T-cell (primary cell): ENCODE results near the gene VSIG2. TPM values are rescaled to one million over a fixed set of nuclear protein-coding genes. Genes with fewer than 3 reads are reported as not detected.
A peak's percentile ranks its signal among the peaks of the same experiment; 100 is the strongest.
"Not testable (repeated sequence)": the region's sequence is repeated elsewhere in the genome, so short reads cannot be mapped to it uniquely, and the experiment has no call there.

Experiments used
- ATAC-seq, 4 experiments: fragments of 200-7000 bp in 3 of 4; fragments of 150-1000 bp in 1 of 4; cut with Tn5 transposase; replicated peaks in 1 of 4; 1 replicate in 3 of 4; 2 replicates in 1 of 4; pipeline ENCODE4 v1.10.0; 2021; ENCODE audit warnings: moderate library complexity in 3 of 4, mild to moderate bottlenecking in 2 of 4, moderate number of reproducible peaks in 1 of 4
- CTCF ChIA-PET, 2 donors: fragments of 300-600 bp; sonication (Branson Sonifier 250); formaldehyde crosslinking; loops; one replicate each; lab custom pipeline; 2022; ENCODE audit warnings: antibody characterized with exemption in 2 of 2; lab: Charles Lee
- POLR2A ChIA-PET, 2 donors: fragments of 300-600 bp; sonication (Branson Sonifier 250); formaldehyde crosslinking; loops; one replicate each; lab custom pipeline; 2022; ENCODE audit warnings: antibody characterized with exemption in 2 of 2; lab: Charles Lee
- DNase-seq, 35 experiments: peaks; one replicate each; pipeline versions ENCODE4 v3.0.0 to v3.0.0-alpha.2; 2013 to 2023
- H3K27ac ChIP-seq: one replicate; pipeline ENCODE4 v1.5.1; 2013; ENCODE audit warnings: low read length
- H3K27me3 ChIP-seq, 2 experiments: replicated peaks in 1 of 2; 1 replicate in 1 of 2; 2 replicates in 1 of 2; pipeline versions ENCODE4 v1.6.1 to v1.7.0; 2013; ENCODE audit warnings: low read length in 1 of 2, mixed read lengths in 1 of 2; ENCODE audit not compliant: control insufficient read depth in 2 of 2, insufficient read depth in 2 of 2; ENCODE audit errors: extremely low read depth in 1 of 2
- H3K36me3 ChIP-seq, 2 donors: 1 replicate in 1 of 2; 2 replicates in 1 of 2; pipeline versions ENCODE4 v1.6.1 to v1.7.0; 2013; ENCODE audit warnings: low read length in 1 of 2; ENCODE audit not compliant: control insufficient read depth in 2 of 2, insufficient read depth in 1 of 2; ENCODE audit errors: extremely low read depth in 1 of 2
- H3K4me1 ChIP-seq, 2 experiments: 1 replicate in 1 of 2; 2 replicates in 1 of 2; pipeline versions ENCODE4 v1.6.1 to v1.7.0; 2013; ENCODE audit warnings: low read length in 2 of 2, mixed read lengths in 1 of 2; ENCODE audit not compliant: insufficient read depth in 2 of 2, control insufficient read depth in 1 of 2; ENCODE audit errors: extremely low read depth in 1 of 2
- H3K4me3 ChIP-seq, 2 donors: 1 replicate in 1 of 2; 2 replicates in 1 of 2; pipeline versions ENCODE4 v1.5.1 to v1.7.0; 2013; ENCODE audit warnings: mild to moderate bottlenecking in 2 of 2, low read length in 1 of 2, moderate library complexity in 1 of 2; ENCODE audit not compliant: control insufficient read depth in 1 of 2; ENCODE audit errors: extremely low read depth in 1 of 2
- H3K9me3 ChIP-seq: 2 replicates; pipeline ENCODE4 v1.7.0; 2013
- H3K27ac Mint-ChIP-seq, 2 donors: one replicate each; pipeline ENCODE4 v1.8.0; 2020 to 2021; ENCODE audit warnings: mild to moderate bottlenecking in 2 of 2, mixed read lengths in 2 of 2
- H3K27me3 Mint-ChIP-seq, 2 donors: one replicate each; pipeline ENCODE4 v1.8.0; 2021 to 2022; ENCODE audit warnings: mixed read lengths in 2 of 2
- H3K36me3 Mint-ChIP-seq: one replicate; pipeline ENCODE4 v1.8.0; 2021; ENCODE audit warnings: mixed read lengths
- H3K4me1 Mint-ChIP-seq, 3 donors: one replicate each; pipeline ENCODE4 v1.8.0; 2020 to 2022; ENCODE audit warnings: mixed read lengths in 3 of 3, mild to moderate bottlenecking in 1 of 3
- H3K4me3 Mint-ChIP-seq, 3 donors: one replicate each; pipeline ENCODE4 v1.8.0; 2020 to 2022; ENCODE audit warnings: mild to moderate bottlenecking in 3 of 3, mixed read lengths in 3 of 3, moderate library complexity in 3 of 3
- H3K9me3 Mint-ChIP-seq, 3 donors: one replicate each; pipeline ENCODE4 v1.8.0; 2020 to 2022; ENCODE audit warnings: mixed read lengths in 3 of 3
- WGBS: methylation state at CpG from one replicate; pipeline ENCODE4 v1.1.5; 2013; ENCODE audit warnings: missing lambda C conversion rate; ENCODE audit not compliant: insufficient coverage; 5-methylcytosine and 5-hydroxymethylcytosine counted together
- total RNA-seq, 35 experiments: library from RNA in 6 of 35; stranded (reverse) in 6 of 35; fragments of 120-200 nt in 1 of 35; gene quantifications; one replicate each; pipeline versions ENCODE4 v1.2.1 to v1.2.4 and lab custom pipeline; 2013 to 2026

VSIG2 gene
- total RNA-seq, 5 donors from 2014 or later (not counting 1 experiment from before 2014, with no cell fraction given), result 0.66 to 1.6 (median 0.98) TPM

DNA sequence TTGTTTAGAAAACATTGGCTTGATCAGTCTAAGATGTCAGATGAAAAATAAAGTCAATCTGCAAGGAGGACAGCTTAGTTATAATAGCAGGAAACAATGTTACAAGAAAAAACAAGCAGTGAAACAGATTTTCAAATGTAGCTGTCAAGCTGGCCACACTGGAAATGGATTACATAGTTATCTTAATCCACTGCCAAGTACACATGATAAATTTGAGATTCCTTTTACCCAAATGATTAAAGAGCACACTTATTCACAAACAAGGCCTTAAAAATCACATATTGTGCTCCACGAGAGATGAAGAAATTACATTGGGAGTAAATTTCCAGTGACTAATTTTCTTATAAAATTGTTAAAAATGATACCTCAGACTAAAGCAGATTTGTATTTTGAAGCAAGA is 27.5 kb upstream of the VSIG2 start:
- Histone ChIP-seq H3K9me3 (no peaks in the 10 kb centered on the region), H3K4me3 (no peak overlapping the region), H3K27ac (no peak overlapping the region), H3K36me3 (peaks cover 0 to 3% of the 10 kb centered on the region in 2 donors), H3K27me3 (no peaks in the 10 kb centered on the region), H3K4me1 (peaks cover 0 to 14% of the 10 kb centered on the region in 2 experiments)
- POLR2A ChIA-PET, result no interaction called here
- CTCF ChIA-PET, result interaction anchor here (0.7 to 1.4 kb wide), 3 partner anchors 13 to 135 kb away, joined by 6 to 8 read pairs (median 6); no protein-coding TSS in a partner anchor
- Mint-ChIP-seq H3K27me3 (no peaks in the 10 kb centered on the region), H3K9me3 (no peaks in the 10 kb centered on the region), H3K4me1 (peaks cover 27 to 29% (median 28%) of the 10 kb centered on the region in 3 donors), H3K36me3 (peaks cover 19% of the 10 kb centered on the region), H3K4me3 (no peak overlapping the region), H3K27ac (no peak overlapping the region)
- no peak for ATAC-seq
- no CpG with 5 or more reads among the region's 1 CpG for WGBS
- DNase-seq, result no peak

DNA sequence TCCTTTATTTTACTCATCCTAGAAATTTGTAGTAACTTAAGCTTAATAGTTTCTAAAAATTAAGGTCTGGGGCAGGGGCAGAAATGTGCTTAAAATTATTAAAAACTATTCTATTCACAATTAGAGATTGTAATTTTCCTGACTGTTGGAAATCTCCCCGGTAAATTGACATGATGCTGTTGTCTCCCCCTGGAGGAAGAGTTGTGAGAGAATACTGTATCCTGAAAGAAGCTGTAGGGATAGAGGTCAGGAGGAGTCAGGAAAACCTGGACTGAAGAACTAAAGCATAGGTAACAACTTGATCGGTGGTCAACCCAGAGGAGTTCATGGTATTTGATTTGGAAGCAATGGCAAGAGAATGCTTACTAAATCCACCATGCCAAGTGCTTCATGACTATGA is 26.2 kb upstream of the VSIG2 start:
- POLR2A ChIA-PET, result no interaction called here
- H3K4me3 Mint-ChIP-seq, result no peak overlapping the region
- no peak for ATAC-seq
- no peaks in the 10 kb centered on the region for H3K27me3 Mint-ChIP-seq
- CTCF ChIA-PET, result interaction anchor here in 1 of 2 donors (0.7 kb wide), 1 partner anchor 15 kb away, joined by 3 read pairs; no protein-coding TSS in a partner anchor
- Histone ChIP-seq H3K9me3 (no peaks in the 10 kb centered on the region), H3K4me3 (no peak overlapping the region), H3K27me3 (no peaks in the 10 kb centered on the region), H3K27ac (no peak overlapping the region), H3K4me1 (peaks cover 0 to 14% of the 10 kb centered on the region in 2 experiments), H3K36me3 (peaks cover 0 to 3% of the 10 kb centered on the region in 2 donors)
- no peak for DNase-seq
- no peaks in the 10 kb centered on the region for H3K9me3 Mint-ChIP-seq
- WGBS, result 100% methylated on average over 1 of the region's 2 CpGs
- peaks cover 25 to 29% (median 27%) of the 10 kb centered on the region in 3 donors for H3K4me1 Mint-ChIP-seq
- peaks cover 22% of the 10 kb centered on the region for H3K36me3 Mint-ChIP-seq
- no peak overlapping the region for H3K27ac Mint-ChIP-seq

DNA sequence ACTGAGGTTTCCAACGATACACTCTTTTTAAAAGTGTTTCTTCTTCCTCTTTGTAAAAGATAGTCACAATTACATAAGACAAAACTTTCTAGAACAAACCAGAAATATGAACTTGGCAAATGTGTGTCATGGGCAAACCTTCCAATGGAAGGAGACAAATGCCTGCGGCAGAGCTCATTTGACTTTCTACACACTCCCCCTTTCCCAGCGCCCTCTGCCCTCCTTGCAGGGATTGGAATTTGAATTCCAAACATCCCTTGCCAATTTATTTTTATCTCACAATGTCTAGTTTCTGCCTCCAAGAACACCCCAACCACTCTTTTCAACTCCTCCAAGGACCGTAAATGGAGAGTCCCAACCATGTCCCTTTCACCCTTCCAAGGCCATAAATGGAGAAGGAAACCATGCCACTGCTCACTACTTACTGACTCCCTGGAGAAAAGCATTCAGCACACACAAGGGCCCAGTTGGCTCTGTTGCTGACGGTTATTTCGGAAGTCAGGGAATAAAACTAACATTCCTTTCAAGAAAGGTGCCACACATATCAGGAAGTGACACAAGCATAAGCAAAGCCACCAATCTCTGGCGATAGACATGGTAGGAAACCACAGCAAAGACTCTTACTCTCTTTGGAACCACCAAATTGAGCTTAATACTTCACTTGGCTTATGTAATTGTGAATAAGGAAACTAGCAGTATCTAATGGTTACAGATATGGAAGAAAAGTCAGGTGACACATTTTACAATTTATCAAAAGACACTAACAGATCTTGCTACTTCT is 25.0 kb upstream of the VSIG2 start:
- peak overlapping the region in 1 of 3 donors; percentile 41 for H3K4me3 Mint-ChIP-seq
- ChIA-PET CTCF (interaction anchor here in 1 of 2 donors (1.2 to 1.5 kb wide), 2 partner anchors 16 to 31 kb away, joined by 3 to 7 read pairs; no protein-coding TSS in a partner anchor), POLR2A (no interaction called here)
- Histone ChIP-seq H3K27ac (no peak overlapping the region), H3K9me3 (no peaks in the 10 kb centered on the region), H3K4me3 (no peak overlapping the region), H3K36me3 (peaks cover 0 to 6% of the 10 kb centered on the region in 2 donors), H3K4me1 (peaks cover 0 to 14% of the 10 kb centered on the region in 2 experiments), H3K27me3 (no peaks in the 10 kb centered on the region)
- H3K27me3 Mint-ChIP-seq, result no peaks in the 10 kb centered on the region
- 100% methylated on average over 3 of the region's 7 CpGs for whole genome bisulfite sequencing
- DNase-seq (peak in 1 of 35 experiments; percentile 34), ATAC-seq (peak in 2 of 4 experiments; percentile 35 to 98)
- H3K4me1 Mint-ChIP-seq, result peaks cover 25 to 29% (median 27%) of the 10 kb centered on the region in 3 donors
- H3K9me3 Mint-ChIP-seq, result no peaks in the 10 kb centered on the region
- peak overlapping the region; percentile 8 to 44 for H3K27ac Mint-ChIP-seq
- H3K36me3 Mint-ChIP-seq, result peaks cover 27% of the 10 kb centered on the region

DNA sequence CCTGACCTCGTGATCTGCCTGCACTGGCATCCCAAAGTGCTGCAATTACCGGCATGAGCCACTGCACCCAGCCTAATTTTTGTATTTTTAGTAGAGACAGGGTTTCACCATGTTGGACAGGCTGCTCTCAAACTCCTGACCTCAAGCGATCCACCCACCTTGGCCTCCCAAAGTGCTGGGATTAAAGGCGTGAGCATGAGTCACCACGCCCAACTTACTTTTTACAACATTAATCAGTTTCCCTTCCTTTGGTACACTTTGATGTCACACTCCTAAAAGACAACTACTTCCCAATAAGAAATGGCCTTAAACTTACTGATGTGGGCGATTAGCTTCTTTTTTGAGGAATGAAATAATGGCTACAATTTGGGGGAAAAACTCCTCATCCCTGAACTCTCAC is 18.9 kb upstream of the VSIG2 start:
- H3K27ac Mint-ChIP-seq, H3K27me3 Mint-ChIP-seq: not testable (repeated sequence)

DNA sequence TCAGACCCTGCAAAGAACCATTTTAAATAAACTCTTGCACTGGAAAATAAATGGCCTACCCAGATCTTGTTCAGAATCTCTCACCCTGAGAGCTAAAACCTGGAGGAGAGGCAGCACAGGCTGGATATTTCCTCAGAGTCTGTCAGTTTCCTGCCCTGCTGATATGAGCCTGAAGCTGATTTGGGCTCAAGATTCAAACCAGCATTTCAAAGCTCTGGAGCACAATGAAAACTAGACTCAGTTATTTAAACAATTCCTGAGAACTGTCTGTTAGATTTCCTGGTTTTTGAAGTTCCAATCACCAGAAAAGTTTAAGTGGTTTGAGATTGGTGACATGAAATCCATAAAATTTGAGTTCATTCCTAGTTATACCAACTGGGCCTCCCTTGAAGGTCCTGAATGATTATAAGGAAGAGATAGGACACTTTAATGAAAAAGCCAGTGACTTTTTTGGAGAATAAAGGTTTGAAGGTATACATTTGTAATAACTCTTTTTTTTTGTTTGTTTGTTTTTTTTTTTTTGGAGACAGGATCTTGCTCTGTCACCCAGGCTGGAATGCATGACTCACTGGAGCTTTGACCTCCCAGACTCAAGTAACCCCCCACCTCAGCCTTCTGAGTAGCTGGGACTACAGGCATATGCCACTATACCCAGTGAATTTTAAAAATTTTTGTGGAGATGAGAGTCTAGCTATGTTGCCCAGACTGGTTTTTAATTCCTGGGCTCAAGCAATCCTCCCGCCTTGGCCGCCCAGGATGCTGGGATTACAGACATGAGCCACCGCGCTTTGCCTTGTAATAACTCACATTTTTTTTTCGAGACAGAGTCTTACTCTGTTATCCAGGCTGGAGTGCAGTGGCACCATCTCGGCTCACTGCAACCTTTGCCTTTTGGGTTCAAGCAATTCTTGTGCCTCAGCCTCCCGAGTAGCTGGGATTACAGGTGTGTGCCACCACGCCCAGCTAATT is 18.0 kb upstream of the VSIG2 start:
- no peak for DNase-seq
- CTCF ChIA-PET, result interaction anchor here (0.6 to 1.3 kb wide), 5 partner anchors 24 to 101 kb away, joined by 3 to 5 read pairs (median 3); no protein-coding TSS in a partner anchor
- no peaks in the 10 kb centered on the region for H3K9me3 ChIP-seq
- Mint-ChIP-seq H3K36me3 (peaks cover 36% of the 10 kb centered on the region), H3K27me3 (no peaks in the 10 kb centered on the region), H3K4me3 (no peak overlapping the region), H3K4me1 (no peaks in the 10 kb centered on the region), H3K9me3 (no peaks in the 10 kb centered on the region), H3K27ac (no peak overlapping the region)
- H3K36me3 ChIP-seq, result peaks cover 10 to 21% of the 10 kb centered on the region in 2 donors
- H3K4me1 ChIP-seq, result no peaks in the 10 kb centered on the region
- ATAC-seq, result no peak
- H3K27me3 ChIP-seq, result no peaks in the 10 kb centered on the region
- POLR2A ChIA-PET, result interaction anchor here in 1 of 2 donors (1.0 kb wide), 1 partner anchor 23 kb away, joined by 3 read pairs; no protein-coding TSS in a partner anchor
- H3K4me3 ChIP-seq, result no peak overlapping the region
- H3K27ac ChIP-seq, result no peak overlapping the region
- WGBS, result 100% methylated on average over 6 of the region's 8 CpGs

More for the DNA sequence above, 18.9 kb upstream of the VSIG2 start:
- POLR2A ChIA-PET, result interaction anchor here in 1 of 2 donors (1.0 kb wide), 1 partner anchor 24 kb away, joined by 3 read pairs; no protein-coding TSS in a partner anchor
- H3K36me3 ChIP-seq, result peaks cover 10 to 21% of the 10 kb centered on the region in 2 donors
- not testable (repeated sequence) for H3K4me1 Mint-ChIP-seq, H3K4me1 ChIP-seq, ATAC-seq, H3K4me3 ChIP-seq, H3K27ac ChIP-seq, H3K9me3 Mint-ChIP-seq, H3K9me3 ChIP-seq, H3K27me3 ChIP-seq, DNase-seq, H3K4me3 Mint-ChIP-seq
- WGBS, result 93% methylated on average over 2 of the region's 6 CpGs
- CTCF ChIA-PET, result interaction anchor here (0.6 to 1.4 kb wide), 2 partner anchors 86 to 102 kb away, joined by 3 read pairs; no protein-coding TSS in a partner anchor
- H3K36me3 Mint-ChIP-seq, result peaks cover 36% of the 10 kb centered on the region
